Hepatocyte (in vitro differentiated cells): ENCODE measurements around the gene LCN12.

Source experiments
- CTCF ChIP-seq: fragments of 200-600 bp; sonication (generic); IDR thresholded peaks from 2 replicates; pipeline ENCODE4 v1.5.1; 2016; ENCODE audit warnings: antibody characterized with exemption, mild to moderate bottlenecking; ENCODE audit not compliant: poor library complexity
- EZH2 ChIP-seq: fragments of 200-600 bp; sonication (generic); IDR thresholded peaks from 2 replicates; pipeline ENCODE4 v1.6.1; 2016; ENCODE audit warnings: antibody characterized with exemption, mild to moderate bottlenecking, borderline replicate concordance
- EZH2phosphoT487 ChIP-seq: fragments of 200-600 bp; sonication (generic); IDR thresholded peaks from one replicate; pipeline ENCODE4 v1.6.1; 2018; ENCODE audit warnings: antibody characterized with exemption, mild to moderate bottlenecking, low read depth, moderate library complexity; ENCODE audit not compliant: unreplicated experiment, severe bottlenecking

- TF ChIP-seq CTCF (no peak), EZH2 (no peak), EZH2phosphoT487 (no peak)
These were observed 30.4 kb downstream of the LCN12 start, which contains the start of gene LCNL1 for GRCh38 chr9:136982232-136983051.
